Fibroblast of pulmonary artery (primary cell): ENCODE results near the gene NAPSA.
"Not testable (repeated sequence)": the region's sequence is repeated elsewhere in the genome, so short reads cannot be mapped to it uniquely, and the experiment has no call there.

Experiments used
- DNase-seq: peaks from one replicate; pipeline ENCODE4 v3.0.0-alpha.2; 2010; ENCODE audit warnings: low read depth
- H3K4me3 ChIP-seq: replicated peaks from 2 replicates; pipeline ENCODE4 v1.5.1; 2011; ENCODE audit warnings: low read depth, mild to moderate bottlenecking, control low read depth, low read length, moderate library complexity
- TF ChIP-seq, protein P1 (sequence below): IDR thresholded peaks from 2 replicates; pipeline ENCODE4 v1.5.1; 2011; ENCODE audit warnings: mild to moderate bottlenecking, control low read depth, low read length, inconsistent platforms; ENCODE audit errors: missing control alignments

NAPSA gene

DNA sequence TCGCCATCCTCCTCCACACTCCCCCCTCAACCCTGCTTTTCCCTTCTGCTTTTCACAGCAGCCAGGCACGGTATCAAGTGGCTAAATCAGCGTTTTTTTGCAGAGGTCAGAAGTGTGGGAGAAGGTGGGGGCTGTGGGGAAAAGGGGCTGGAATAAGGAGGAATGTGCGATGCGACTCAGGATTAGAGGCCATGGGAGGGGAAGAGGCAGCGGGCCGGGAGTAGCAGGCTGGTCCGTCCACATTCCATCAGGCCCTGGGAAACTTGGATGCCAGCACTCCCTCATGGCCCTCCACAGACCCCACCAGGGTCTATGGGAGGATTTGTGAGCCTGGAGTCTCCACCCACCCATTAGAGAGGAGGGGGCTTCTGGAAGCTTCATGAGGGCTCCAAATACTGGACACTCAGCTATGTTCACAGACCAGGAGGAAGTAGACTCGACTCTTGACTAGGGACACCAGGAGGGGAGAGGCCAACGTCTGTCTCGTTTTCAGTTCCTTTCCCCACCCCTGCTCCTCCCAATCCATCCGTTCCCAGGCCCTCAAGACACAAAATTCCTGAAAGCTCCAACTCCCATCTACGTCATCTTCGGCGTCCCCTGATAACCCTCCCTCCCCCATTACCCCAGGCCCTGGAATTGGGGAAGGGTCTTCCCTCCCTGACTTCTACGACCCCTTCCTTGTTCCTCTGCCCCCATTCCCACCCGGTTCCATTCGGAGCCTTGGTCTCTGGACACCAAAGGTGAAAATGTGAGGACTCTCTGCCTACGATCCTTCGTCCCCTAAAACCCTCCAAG is 33.0 kb downstream of the NAPSA start:
- no peak for DNase-seq
- H3K4me3 ChIP-seq, result no peak overlapping the region

DNA sequence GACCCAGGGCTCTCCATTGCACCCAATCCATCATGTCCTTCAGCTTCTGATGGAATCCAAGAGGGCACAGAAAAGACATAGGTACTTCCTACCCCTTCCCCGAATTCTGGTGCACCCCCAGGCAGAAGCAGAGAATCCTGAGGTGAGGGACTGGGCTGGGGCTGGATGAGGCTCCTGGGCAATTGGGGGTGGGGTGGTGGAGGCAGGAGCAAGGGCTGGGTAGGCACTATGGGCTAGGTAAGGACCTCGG is 33.5 kb downstream of the NAPSA start:
- TF ChIP-seq, protein P1, sequence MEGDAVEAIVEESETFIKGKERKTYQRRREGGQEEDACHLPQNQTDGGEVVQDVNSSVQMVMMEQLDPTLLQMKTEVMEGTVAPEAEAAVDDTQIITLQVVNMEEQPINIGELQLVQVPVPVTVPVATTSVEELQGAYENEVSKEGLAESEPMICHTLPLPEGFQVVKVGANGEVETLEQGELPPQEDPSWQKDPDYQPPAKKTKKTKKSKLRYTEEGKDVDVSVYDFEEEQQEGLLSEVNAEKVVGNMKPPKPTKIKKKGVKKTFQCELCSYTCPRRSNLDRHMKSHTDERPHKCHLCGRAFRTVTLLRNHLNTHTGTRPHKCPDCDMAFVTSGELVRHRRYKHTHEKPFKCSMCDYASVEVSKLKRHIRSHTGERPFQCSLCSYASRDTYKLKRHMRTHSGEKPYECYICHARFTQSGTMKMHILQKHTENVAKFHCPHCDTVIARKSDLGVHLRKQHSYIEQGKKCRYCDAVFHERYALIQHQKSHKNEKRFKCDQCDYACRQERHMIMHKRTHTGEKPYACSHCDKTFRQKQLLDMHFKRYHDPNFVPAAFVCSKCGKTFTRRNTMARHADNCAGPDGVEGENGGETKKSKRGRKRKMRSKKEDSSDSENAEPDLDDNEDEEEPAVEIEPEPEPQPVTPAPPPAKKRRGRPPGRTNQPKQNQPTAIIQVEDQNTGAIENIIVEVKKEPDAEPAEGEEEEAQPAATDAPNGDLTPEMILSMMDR, result no peak
- H3K4me3 ChIP-seq, result no peak overlapping the region
- no peak for DNase-seq

More for the DNA sequence above, 33.0 kb downstream of the NAPSA start:
- TF ChIP-seq, protein P1, result no peak

DNA sequence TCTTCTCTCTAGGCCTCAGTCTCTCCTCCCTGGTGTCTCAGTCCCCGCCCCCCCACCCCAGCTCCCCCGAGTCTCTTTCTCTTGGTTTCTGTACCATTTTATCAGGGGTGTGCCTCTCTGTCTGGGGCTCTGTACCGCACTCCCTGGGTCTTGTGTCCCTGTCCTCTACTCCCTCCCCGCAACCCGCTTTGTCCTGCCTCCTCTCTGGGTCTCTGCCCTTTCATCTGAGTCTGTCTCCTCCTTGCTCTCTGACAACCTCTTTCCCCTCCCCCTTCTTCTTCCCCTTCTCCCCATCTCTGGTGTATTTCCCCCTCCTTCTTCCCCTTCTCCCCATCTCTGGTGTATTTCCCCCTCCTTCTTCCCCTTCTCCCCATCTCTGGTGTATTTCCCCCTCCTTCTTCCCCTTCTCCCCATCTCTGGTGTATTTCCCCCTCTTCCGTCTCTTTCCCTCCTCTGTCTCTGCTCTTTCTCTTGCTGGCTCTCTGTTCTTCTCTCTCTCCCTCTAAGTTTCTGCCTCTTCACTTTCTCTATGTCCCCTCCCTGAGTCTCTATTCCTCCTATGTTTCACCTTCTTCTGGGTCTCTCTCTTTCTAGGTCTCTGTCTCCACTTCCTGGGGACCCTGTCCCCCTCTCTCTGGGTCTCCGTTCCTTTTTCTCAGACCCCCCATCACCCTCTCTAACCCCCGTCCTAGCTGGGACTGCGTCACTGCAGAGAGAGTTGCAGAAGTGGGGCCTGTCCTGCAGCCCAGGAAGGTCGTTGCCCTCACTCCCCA is 34.0 kb downstream of the NAPSA start:
- TF ChIP-seq, protein P1, result no peak
- no peak for DNase-seq
- no peak overlapping the region for H3K4me3 ChIP-seq

DNA sequence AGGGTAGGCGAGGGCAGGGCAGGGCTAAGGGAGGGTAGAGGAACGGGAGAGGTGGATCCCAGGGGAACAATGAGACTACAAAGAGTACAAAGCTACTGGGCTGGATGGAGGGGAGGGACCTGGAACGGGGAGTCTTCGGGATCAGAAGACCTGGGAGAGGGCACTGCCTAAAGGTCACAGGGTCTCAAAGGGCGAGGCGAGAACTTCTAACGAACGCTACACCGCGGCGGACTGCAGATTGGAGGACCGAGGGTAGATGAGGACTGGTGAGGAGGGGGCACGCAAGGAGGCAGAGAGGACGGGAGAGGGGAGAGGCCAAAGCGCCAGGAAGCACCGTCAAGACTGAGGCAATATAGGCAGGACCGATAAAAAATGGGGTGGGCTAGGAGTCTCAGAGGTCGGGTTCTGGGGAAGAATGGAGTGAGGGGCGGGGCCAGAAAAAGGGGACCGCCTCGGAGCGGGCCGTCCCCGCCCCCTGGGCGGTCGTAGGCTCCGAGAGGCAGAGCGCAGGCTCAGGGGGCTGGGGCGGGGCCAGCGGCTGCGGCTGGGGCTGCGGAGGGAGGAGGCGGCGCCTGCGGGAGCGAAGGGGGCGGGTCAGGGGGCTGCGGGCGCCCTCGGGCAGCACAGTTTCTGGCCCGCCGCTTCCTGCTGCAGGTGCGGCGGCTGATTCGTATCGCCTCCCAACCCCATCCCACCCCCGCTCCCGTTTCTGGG is 34.9 kb downstream of the NAPSA start:
- peak; percentile 16 for DNase-seq
- H3K4me3 ChIP-seq, result no peak overlapping the region
- TF ChIP-seq, protein P1, result no peak

DNA sequence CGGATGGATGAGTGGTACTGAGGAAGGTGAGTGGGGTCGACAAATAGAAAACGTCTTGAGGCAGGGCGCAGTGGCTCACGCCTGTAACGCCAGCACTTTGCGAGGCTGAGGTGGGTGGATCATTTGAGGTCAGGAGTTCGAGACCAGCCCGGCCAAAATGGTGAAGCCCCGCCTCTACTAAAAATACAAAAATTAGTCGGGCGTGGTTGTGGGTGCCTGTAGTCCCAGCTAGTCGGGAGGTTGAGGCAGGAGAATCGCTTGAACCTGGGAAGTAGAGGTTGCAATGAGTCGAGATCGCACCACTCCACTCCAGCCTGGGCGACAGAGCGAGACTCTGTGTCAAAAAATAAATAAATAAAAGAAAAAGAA is 35.5 kb downstream of the NAPSA start:
- not testable (repeated sequence) for H3K4me3 ChIP-seq, DNase-seq

DNA sequence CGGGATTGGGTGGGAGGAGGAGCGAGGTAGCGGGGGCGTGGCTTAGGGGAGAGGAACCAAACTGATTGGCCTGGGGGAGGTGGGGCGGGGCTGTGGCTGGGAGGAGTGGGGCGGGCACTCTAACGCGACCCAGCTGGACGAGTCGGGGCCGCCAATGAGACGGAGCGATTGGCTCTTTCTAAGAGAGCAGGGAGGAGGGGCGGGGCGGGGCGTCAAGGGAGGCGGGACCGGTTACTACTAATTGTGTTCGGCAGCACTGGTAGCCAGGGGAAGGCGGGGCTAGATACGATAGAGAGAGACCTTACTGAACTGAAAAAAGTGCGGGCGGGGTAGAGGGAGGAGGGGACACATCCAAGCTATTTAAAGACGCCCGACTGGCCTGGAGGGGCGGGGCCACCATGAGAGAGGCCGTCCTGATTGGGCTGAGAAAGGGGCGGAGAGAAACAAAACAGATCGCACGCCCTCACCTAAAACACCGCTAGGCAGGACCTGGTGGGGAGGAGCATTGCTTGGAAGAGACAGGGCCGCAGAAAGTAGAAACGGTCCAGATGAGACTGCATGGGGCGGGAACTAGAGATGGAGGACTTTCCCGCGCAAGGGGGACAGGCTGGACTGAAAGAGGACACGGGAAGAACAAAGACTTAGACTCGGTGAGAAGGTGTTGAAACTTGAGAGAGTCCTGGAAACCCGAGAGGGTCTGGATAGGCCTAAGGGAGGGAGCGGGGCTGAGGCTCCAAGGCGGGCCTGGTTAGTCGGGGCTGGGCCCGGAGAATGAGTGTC is 36.1 kb downstream of the NAPSA start, which contains the start of gene KCNC3:
TSS of gene KCNC3 (minus strand) at position 232 of the 780 bp plus-strand sequence. CDS start 295 bp downstream, outside the sequence.
- H3K4me3 ChIP-seq, result peak within 1 kb of the TSS; percentile 32
- TF ChIP-seq, protein P1, result no peak
- DNase-seq, result peak; percentile 94

DNA sequence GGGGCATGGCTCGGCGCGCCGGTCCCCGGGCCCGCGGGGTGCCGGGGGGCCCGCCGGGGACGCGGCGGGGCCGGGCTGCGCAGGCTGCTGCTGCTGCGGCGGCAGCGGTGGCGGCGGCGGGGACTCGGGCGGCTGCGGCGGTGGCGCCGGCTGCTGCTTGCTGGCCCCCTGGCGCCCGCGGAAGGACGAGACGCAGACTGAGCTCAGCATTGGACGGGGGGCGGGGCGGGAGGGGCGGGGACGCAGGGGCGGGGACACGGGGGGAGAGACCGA is 36.6 kb downstream of the NAPSA start:
- no peak overlapping the region for H3K4me3 ChIP-seq
- no peak for DNase-seq
- TF ChIP-seq, protein P1, result no peak
